B cell (primary cell): ENCODE measurements around the gene POU4F3. TPM values are rescaled to one million over a fixed set of nuclear protein-coding genes. Genes with fewer than 3 reads are reported as not detected.

Source experiments
- ATAC-seq: fragments of 200-7000 bp; cut with Tn5 transposase; one replicate; pipeline ENCODE4 v1.10.0; 2021; ENCODE audit warnings: low read depth, mild to moderate bottlenecking, moderate number of reproducible peaks, moderate library complexity
- CTCF ChIA-PET: fragments of 350-600 bp; sonication (Branson Sonifier 250); formaldehyde crosslinking; loops from one replicate; lab custom pipeline; 2021; ENCODE audit warnings: antibody characterized with exemption, inconsistent platforms; lab: Charles Lee
- POLR2A ChIA-PET: fragments of 350-600 bp; sonication (Branson Sonifier 250); formaldehyde crosslinking; loops from one replicate; lab custom pipeline; 2021; ENCODE audit warnings: antibody characterized with exemption; lab: Charles Lee
- DNase-seq: peaks from one replicate; pipeline ENCODE4 v3.0.0; 2013
- H2AFZ ChIP-seq: 2 replicates; pipeline ENCODE4 v1.6.1; 2012; ENCODE audit warnings: mild to moderate bottlenecking, low read depth, low read length; ENCODE audit not compliant: insufficient read depth, poor library complexity, severe bottlenecking
- H3K27ac ChIP-seq, 2 donors: 1 replicate in 1 of 2; 2 replicates in 1 of 2; pipeline ENCODE4 v1.5.1; 2012 to 2013; ENCODE audit warnings: low read length in 2 of 2, mild to moderate bottlenecking in 2 of 2, moderate library complexity in 1 of 2
- H3K27me3 ChIP-seq, 4 experiments: fragments of 200-600 bp in 1 of 4; sonication (generic) in 1 of 4; replicated peaks in 1 of 4; 1 replicate in 2 of 4; 2 replicates in 2 of 4; pipeline versions ENCODE4 v1.6.1 to v1.7.0; 2013 to 2016; ENCODE audit warnings: low read length in 3 of 4, mild to moderate bottlenecking in 2 of 4, mixed read lengths in 1 of 4, moderate library complexity in 1 of 4; ENCODE audit not compliant: insufficient read depth in 4 of 4, control insufficient read depth in 3 of 4; ENCODE audit errors: control extremely low read depth in 1 of 4
- H3K36me3 ChIP-seq, 2 experiments: replicated peaks in 1 of 2; 1 replicate in 1 of 2; 2 replicates in 1 of 2; pipeline versions ENCODE4 v1.6.1 to v1.7.1; 2013; ENCODE audit warnings: low read length in 1 of 2; ENCODE audit not compliant: insufficient read depth in 2 of 2, control insufficient read depth in 1 of 2; ENCODE audit errors: control extremely low read depth in 1 of 2, extremely low read depth in 1 of 2
- H3K4me1 ChIP-seq, 2 donors: fragments of 200-600 bp in 1 of 2; sonication (generic) in 1 of 2; 1 replicate in 1 of 2; 2 replicates in 1 of 2; pipeline versions ENCODE4 v1.5.1 to v1.6.1; 2013 to 2017; ENCODE audit warnings: low read length in 2 of 2; ENCODE audit not compliant: control insufficient read depth in 2 of 2, insufficient read depth in 2 of 2
- H3K4me2 ChIP-seq: replicated peaks from 2 replicates; pipeline ENCODE3; 2012; ENCODE audit warnings: mild to moderate bottlenecking, low read depth, low read length; ENCODE audit not compliant: poor library complexity, severe bottlenecking
- H3K4me3 ChIP-seq, 5 experiments: fragments of 200-600 bp in 1 of 5; sonication (generic) in 1 of 5; 1 replicate in 3 of 5; 2 replicates in 2 of 5; pipeline versions ENCODE4 v1.5.1 to v1.7.0; 2011 to 2016; ENCODE audit warnings: low read length in 4 of 5, mild to moderate bottlenecking in 4 of 5, low read depth in 2 of 5, control low read depth in 1 of 5, moderate library complexity in 1 of 5; ENCODE audit not compliant: insufficient read depth in 1 of 5; ENCODE audit errors: control extremely low read depth in 1 of 5, extremely low read depth in 1 of 5
- H3K79me2 ChIP-seq: fragments of 200-600 bp; sonication (generic); one replicate; pipeline ENCODE4 v1.6.0; 2016; ENCODE audit warnings: low read length; ENCODE audit not compliant: control insufficient read depth, insufficient read depth
- H3K9ac ChIP-seq: fragments of 200-600 bp; sonication (generic); 2 replicates; pipeline ENCODE4 v1.6.1; 2017; ENCODE audit warnings: mild to moderate bottlenecking, low read length, moderate library complexity
- H3K9me3 ChIP-seq, 3 donors: one replicate each; pipeline versions ENCODE4 v1.6.1 to v1.7.1; 2013; ENCODE audit warnings: low read length in 2 of 3; ENCODE audit not compliant: control insufficient read depth in 2 of 3, insufficient read depth in 1 of 3; ENCODE audit errors: control extremely low read depth in 1 of 3
- H4K20me1 ChIP-seq: 2 replicates; pipeline ENCODE4 v1.6.0; 2012; ENCODE audit warnings: mild to moderate bottlenecking, low read length; ENCODE audit not compliant: insufficient read depth, control insufficient read depth, poor library complexity, severe bottlenecking
- H3K27ac Mint-ChIP-seq: one replicate; pipeline ENCODE4 v1.8.0; 2021; ENCODE audit warnings: mixed read lengths
- H3K27me3 Mint-ChIP-seq: one replicate; pipeline ENCODE4 v1.8.0; 2021; ENCODE audit warnings: mixed read lengths
- H3K4me1 Mint-ChIP-seq: one replicate; pipeline ENCODE4 v1.8.0; 2021; ENCODE audit warnings: mixed read lengths
- H3K4me3 Mint-ChIP-seq: one replicate; pipeline ENCODE4 v1.8.0; 2021; ENCODE audit warnings: mixed read lengths
- H3K9me3 Mint-ChIP-seq: one replicate; pipeline ENCODE4 v1.8.0; 2022; ENCODE audit warnings: mixed read lengths; ENCODE audit not compliant: insufficient read depth
- CTCF ChIP-seq: fragments of 200-600 bp; IDR thresholded peaks from one replicate; pipeline ENCODE4 v1.8.0; 2022; ENCODE audit warnings: antibody characterized with exemption, mild to moderate bottlenecking
- EZH2 ChIP-seq: IDR thresholded peaks from 2 replicates; pipeline ENCODE4 v1.6.1; 2012; ENCODE audit warnings: borderline replicate concordance, low read depth, mild to moderate bottlenecking, moderate library complexity, low read length; ENCODE audit not compliant: insufficient read depth, poor library complexity, severe bottlenecking
- WGBS: methylation state at CpG from one replicate; pipeline ENCODE4 v1.1.5; 2013; ENCODE audit warnings: missing lambda C conversion rate; ENCODE audit not compliant: insufficient coverage; 5-methylcytosine and 5-hydroxymethylcytosine counted together
- intact Hi-C: fragments of 100-400 bp; cut with micrococcal nuclease; formaldehyde crosslinking; loops from one replicate; pipeline ENCODE4 v1.10.0; 2022
- polyA plus RNA-seq: library from polyadenylated mRNA; depleted of rRNA; stranded (reverse); fragments of >200 nt; gene quantifications from 2 replicates; pipeline ENCODE4 v1.2.3, GENCODE V29; 2012
- total RNA-seq, 2 donors: library from RNA; stranded (reverse); fragments of 120-200 nt in 1 of 2; gene quantifications; 1 replicate in 1 of 2; 2 replicates in 1 of 2; pipeline versions ENCODE4 v1.2.3 to v1.2.4, GENCODE V29; 2013 to 2022

Gene POU4F3
- total and polyA plus RNA-seq, 2 donors (not counting 1 experiment from before 2014, with no cell fraction given), result 0.04 TPM; not detected in 1

GRCh38 chr5:146368137-146368536, 29.5 kb downstream of the POU4F3 start:
- intact Hi-C loops, result no loop called here
- Histone ChIP-seq H4K20me1 (no peaks in the 10 kb centered on the region), H3K4me1 (no peaks in the 10 kb centered on the region), H3K79me2 (no peaks in the 10 kb centered on the region), H3K4me3 (no peak overlapping the region), H2AFZ (no peak overlapping the region), H3K36me3 (no peaks in the 10 kb centered on the region), H3K9ac (no peak overlapping the region), H3K9me3 (peaks cover 0 to 3% (median 0%) of the 10 kb centered on the region in 3 donors), H3K4me2 (no peak overlapping the region), H3K27me3 (peaks cover 0 to 13% (median 3%) of the 10 kb centered on the region in 4 experiments), H3K27ac (no peak overlapping the region)
- TF ChIP-seq CTCF, result no peak
- TF ChIP-seq EZH2, result no peak
- no CpG with 5 or more reads among the region's 2 CpGs for WGBS
- ATAC-seq (no peak), DNase-seq (no peak)
- no peak overlapping the region for H3K4me3 Mint-ChIP-seq
- no peaks in the 10 kb centered on the region for H3K9me3 Mint-ChIP-seq
- POLR2A ChIA-PET, result no interaction called here
- H3K4me1 Mint-ChIP-seq, result no peaks in the 10 kb centered on the region
- H3K27ac Mint-ChIP-seq, result no peak overlapping the region
- H3K27me3 Mint-ChIP-seq, result peaks cover 37% of the 10 kb centered on the region
- CTCF ChIA-PET, result interaction anchor here (1.2 kb wide), 1 partner anchor 16 kb away, joined by 3 read pairs; no protein-coding TSS in a partner anchor

- Mint-ChIP-seq H3K4me1 (no peaks in the 10 kb centered on the region), H3K27ac (no peak overlapping the region), H3K9me3 (no peaks in the 10 kb centered on the region), H3K4me3 (no peak overlapping the region), H3K27me3 (peaks cover 33% of the 10 kb centered on the region)
- Histone ChIP-seq H3K27me3 (peaks cover 0 to 13% (median 3%) of the 10 kb centered on the region in 4 experiments), H3K36me3 (no peaks in the 10 kb centered on the region), H3K27ac (no peak overlapping the region), H3K9me3 (peaks cover 0 to 3% (median 0%) of the 10 kb centered on the region in 3 donors), H3K9ac (no peak overlapping the region), H2AFZ (no peak overlapping the region), H3K4me1 (no peaks in the 10 kb centered on the region), H3K4me2 (no peak overlapping the region), H3K79me2 (no peaks in the 10 kb centered on the region), H3K4me3 (no peak overlapping the region), H4K20me1 (no peaks in the 10 kb centered on the region)
- no CpG with 5 or more reads among the region's 3 CpGs for WGBS
- DNase-seq (no peak), ATAC-seq (no peak)
- CTCF ChIA-PET, result no interaction called here
- POLR2A ChIA-PET, result no interaction called here
- intact Hi-C loops, result no loop called here
- TF ChIP-seq CTCF, result no peak
- no peak for TF ChIP-seq EZH2
These were observed 31.1 kb downstream of the POU4F3 start for GRCh38 chr5:146369691-146370090.
